NCI-H2227 (cell line): Measurements from ENCODE around the gene CLOCK.

Source experiments
- DNase-seq: peaks from one replicate; lab custom pipeline; 2025; ENCODE audit not compliant: unreplicated experiment; lab: John Stamatoyannopoulos, UW

The CLOCK gene

DNA sequence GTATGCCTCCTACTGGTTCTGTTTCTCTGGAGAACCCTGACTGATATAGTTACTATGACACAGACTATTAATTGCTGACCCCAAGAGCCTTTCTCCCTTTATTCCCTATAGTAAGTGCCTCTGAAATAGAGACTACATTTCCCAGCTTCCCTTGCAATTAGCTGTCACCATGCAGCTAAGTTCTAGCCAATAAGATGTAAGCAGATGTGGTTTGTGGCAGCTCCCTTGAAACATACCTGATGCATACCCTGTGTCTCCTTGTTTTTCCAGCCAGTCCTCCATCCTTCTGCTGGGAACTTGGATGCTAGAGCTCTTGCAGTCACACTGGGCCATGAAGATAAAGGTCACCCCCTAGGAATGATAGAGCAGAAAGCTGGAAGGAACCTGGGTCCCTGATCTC, 160.6 kb downstream of the CLOCK start:
- DNase-seq = peak; percentile 17

- no peak for DNase-seq
Observed at GRCh38 chr4:55385201-55385649, 161.5 kb downstream of the CLOCK start.

GRCh38 chr4:55382488-55383003, 164.2 kb downstream of the CLOCK start:
- DNase-seq = no peak

GRCh38 chr4:55381502-55381901, 165.2 kb downstream of the CLOCK start:
- DNase-seq = no peak

- no peak for DNase-seq
Observed at GRCh38 chr4:55380576-55380975, 166.1 kb downstream of the CLOCK start.

DNA sequence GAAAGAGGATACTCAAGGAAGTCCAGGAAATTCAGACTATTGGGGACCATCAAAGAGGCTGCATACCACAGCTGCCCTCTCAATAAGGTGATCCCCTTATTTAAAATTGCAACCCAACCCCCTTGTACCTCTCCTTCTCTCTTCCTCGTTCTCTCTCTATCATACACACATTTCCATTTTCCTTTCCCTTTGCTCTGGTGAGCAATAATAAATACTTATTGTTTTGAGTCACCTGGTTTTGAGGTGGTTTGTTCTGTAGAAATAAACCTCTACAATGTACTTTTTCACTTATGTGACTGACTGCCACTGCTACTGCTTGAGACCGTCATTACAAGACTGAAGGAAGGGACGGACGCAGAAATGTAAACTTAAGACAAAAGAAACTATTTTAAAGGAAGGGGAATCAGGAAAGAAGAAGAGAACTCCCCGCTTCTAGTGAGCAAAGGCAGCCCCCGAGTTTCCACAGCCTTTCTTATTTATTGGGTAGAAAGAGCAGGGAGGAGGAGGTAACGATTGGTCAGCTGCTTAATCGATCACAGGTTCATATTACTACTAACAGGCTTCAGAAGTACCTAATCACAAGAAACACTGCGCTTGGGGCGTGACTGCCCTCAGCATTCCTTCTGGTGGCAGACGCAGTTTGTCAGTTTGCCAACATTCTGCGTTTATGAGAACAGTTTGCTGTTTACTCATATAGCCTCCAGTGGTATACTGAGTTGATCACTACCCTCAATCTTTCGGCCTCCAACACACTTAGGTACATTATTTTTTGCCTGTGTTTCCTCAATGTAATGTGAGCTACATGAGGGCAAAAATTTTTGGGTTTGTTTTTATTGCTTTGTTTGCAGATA, 167.9 kb downstream of the CLOCK start:
- no peak for DNase-seq
